Tibial nerve (tissue), 3 donors: Measurements from ENCODE around the gene RAB26.

Experiments used
- POLR2A ChIP-seq, 2 donors: fragments of 450-650 bp; IDR thresholded peaks; one replicate each; pipeline ENCODE4 v1.6.1; 2017; ENCODE audit warnings: antibody characterized with exemption in 2 of 2, mild to moderate bottlenecking in 2 of 2, moderate library complexity in 2 of 2
- TF ChIP-seq, protein P1 (sequence below), 5 experiments: fragments of 200-600 bp in 3 of 5; fragments of 450-650 bp in 2 of 5; sonication (generic) in 3 of 5; IDR thresholded peaks; one replicate each; pipeline ENCODE4 v1.5.1; 2016 to 2019; ENCODE audit warnings: antibody characterized with exemption in 5 of 5, mild to moderate bottlenecking in 3 of 5, moderate library complexity in 2 of 5

DNA sequence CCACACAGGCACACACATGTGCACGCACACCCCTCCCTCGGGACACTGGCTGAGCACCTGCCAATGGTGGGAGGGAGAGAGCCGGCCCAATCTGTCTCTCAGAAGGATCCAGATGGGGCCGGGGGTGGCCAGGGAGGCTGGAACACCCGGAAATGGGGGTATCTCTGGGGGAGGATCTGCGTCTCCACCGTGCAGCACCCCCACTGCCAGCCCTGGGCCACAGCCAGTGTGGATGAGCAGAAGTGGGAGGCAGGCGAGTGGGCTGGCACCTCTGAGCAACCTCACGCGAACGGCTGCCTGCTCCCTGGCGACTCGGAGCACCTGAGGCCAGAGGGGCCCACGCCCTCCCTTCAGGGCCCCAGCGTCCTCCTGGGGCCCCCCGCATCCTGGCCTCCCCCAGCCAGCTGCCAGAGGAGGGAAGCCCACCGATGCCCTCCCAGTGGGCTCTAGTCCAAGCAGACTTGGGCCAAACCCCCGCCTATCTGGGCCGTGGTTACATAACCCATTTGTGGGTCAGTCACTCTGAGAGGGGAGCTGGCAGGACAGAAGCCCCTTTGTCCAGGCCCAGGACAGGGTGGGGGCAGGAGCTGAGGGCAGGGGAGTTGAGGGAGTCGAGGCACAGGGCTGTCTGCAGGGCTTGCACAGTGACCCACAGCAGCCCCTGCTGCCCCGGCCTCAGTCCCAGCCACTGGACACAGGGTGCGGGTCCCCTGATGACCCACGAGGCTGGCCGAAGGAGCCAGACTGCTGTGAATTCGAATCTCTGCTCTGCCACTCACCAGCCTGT is 42.4 kb downstream of the RAB26 start:
- TF ChIP-seq, protein P1, sequence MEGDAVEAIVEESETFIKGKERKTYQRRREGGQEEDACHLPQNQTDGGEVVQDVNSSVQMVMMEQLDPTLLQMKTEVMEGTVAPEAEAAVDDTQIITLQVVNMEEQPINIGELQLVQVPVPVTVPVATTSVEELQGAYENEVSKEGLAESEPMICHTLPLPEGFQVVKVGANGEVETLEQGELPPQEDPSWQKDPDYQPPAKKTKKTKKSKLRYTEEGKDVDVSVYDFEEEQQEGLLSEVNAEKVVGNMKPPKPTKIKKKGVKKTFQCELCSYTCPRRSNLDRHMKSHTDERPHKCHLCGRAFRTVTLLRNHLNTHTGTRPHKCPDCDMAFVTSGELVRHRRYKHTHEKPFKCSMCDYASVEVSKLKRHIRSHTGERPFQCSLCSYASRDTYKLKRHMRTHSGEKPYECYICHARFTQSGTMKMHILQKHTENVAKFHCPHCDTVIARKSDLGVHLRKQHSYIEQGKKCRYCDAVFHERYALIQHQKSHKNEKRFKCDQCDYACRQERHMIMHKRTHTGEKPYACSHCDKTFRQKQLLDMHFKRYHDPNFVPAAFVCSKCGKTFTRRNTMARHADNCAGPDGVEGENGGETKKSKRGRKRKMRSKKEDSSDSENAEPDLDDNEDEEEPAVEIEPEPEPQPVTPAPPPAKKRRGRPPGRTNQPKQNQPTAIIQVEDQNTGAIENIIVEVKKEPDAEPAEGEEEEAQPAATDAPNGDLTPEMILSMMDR (IDR thresholded peaks at IDR 0.05): no peak
- no peak for TF ChIP-seq POLR2A (IDR thresholded peaks at IDR 0.05)
